PC-3 (cell line): Measurements from ENCODE around the gene CORO2A. TPM values are rescaled to one million over a fixed set of nuclear protein-coding genes. Genes with fewer than 3 reads are reported as not detected.
"Not testable (repeated sequence)": the region's sequence is repeated elsewhere in the genome, so short reads cannot be mapped to it uniquely, and the experiment has no call there.

Experiments
- ATAC-seq: fragments of 200-7000 bp; cut with Tn5 transposase; 2 replicates; pipeline ENCODE4 v1.9.1; 2020; ENCODE audit warnings: mild to moderate bottlenecking, moderate library complexity
- BruUV-seq: library from RNA; stranded (reverse); fragments of 400-500 nt; replicated peaks from 2 replicates; lab custom pipeline; 2021; lab: Mats Ljungman, UMichigan
- CTCF ChIA-PET: fragments of 300-600 bp; sonication (Branson Sonifier 250); formaldehyde crosslinking; loops from one replicate; lab custom pipeline; 2022; ENCODE audit warnings: antibody characterized with exemption; lab: Charles Lee
- POLR2A ChIA-PET: fragments of 300-600 bp; sonication (Branson Sonifier 250); formaldehyde crosslinking; loops from one replicate; lab custom pipeline; 2022; ENCODE audit warnings: antibody characterized with exemption; ENCODE audit not compliant: unreplicated experiment; lab: Charles Lee
- DNase-seq: peaks from one replicate; pipeline ENCODE4 v3.0.0-alpha.2; 2015
- H2AFZ ChIP-seq: fragments of 300-600 bp; sonication (generic); 2 replicates; pipeline ENCODE4 v1.6.0; 2016; ENCODE audit warnings: antibody characterized with exemption, low read length
- H3F3A ChIP-seq: fragments of 300-600 bp; sonication (generic); one replicate; pipeline ENCODE4 v1.6.0; 2017; ENCODE audit warnings: antibody characterized with exemption, low read length, control low read depth, mild to moderate bottlenecking; ENCODE audit not compliant: unreplicated experiment
- H3K27ac ChIP-seq: fragments of 300-600 bp; sonication (generic); 2 replicates; pipeline ENCODE4 v1.5.1; 2016; ENCODE audit warnings: mild to moderate bottlenecking, low read length
- H3K27me3 ChIP-seq: fragments of 300-600 bp; sonication (generic); 2 replicates; pipeline ENCODE4 v1.6.1; 2016; ENCODE audit warnings: low read length, mixed read lengths
- H3K36me3 ChIP-seq: fragments of 300-600 bp; sonication (generic); 2 replicates; pipeline ENCODE4 v1.6.1; 2016; ENCODE audit warnings: low read depth, mixed run types, low read length, mixed read lengths
- H3K4me1 ChIP-seq: fragments of 300-600 bp; sonication (generic); 2 replicates; pipeline ENCODE4 v1.5.1; 2016; ENCODE audit warnings: low read length; ENCODE audit not compliant: insufficient read depth
- H3K4me2 ChIP-seq: fragments of 300-600 bp; sonication (generic); 2 replicates; pipeline ENCODE4 v1.6.0; 2016; ENCODE audit warnings: low read length
- H3K4me3 ChIP-seq: fragments of 300-600 bp; sonication (generic); 2 replicates; pipeline ENCODE4 v1.5.1; 2016; ENCODE audit warnings: mild to moderate bottlenecking, low read length, mixed read lengths
- H3K79me2 ChIP-seq: fragments of 300-600 bp; sonication (generic); 2 replicates; pipeline ENCODE4 v1.6.1; 2017; ENCODE audit warnings: low read length, mixed read lengths
- H3K9ac ChIP-seq: fragments of 300-600 bp; sonication (generic); 2 replicates; pipeline ENCODE4 v1.6.0; 2016; ENCODE audit warnings: mild to moderate bottlenecking, low read length
- H3K9me2 ChIP-seq: fragments of 300-600 bp; sonication (generic); replicated peaks from 2 replicates; pipeline ENCODE4 v1.6.1; 2016; ENCODE audit warnings: mixed run types, low read length, mixed read lengths
- H3K9me3 ChIP-seq: fragments of 300-600 bp; sonication (generic); 2 replicates; pipeline ENCODE4 v1.6.1; 2016; ENCODE audit warnings: low read length, mixed read lengths
- H4K20me1 ChIP-seq: fragments of 300-600 bp; sonication (generic); 2 replicates; pipeline ENCODE4 v1.6.1; 2016; ENCODE audit warnings: low read length, mixed read lengths
- CTCF ChIP-seq: fragments of 300-600 bp; sonication (generic); conservative IDR thresholded peaks from 2 replicates; pipeline ENCODE4 v1.5.1; 2017; ENCODE audit warnings: antibody characterized with exemption, low read depth, mild to moderate bottlenecking, low read length
- EZH2 ChIP-seq: fragments of 300-600 bp; sonication (generic); IDR thresholded peaks from one replicate; pipeline ENCODE4 v1.6.1; 2017; ENCODE audit warnings: antibody characterized with exemption, mild to moderate bottlenecking, low read length; ENCODE audit not compliant: unreplicated experiment
- EZH2phosphoT487 ChIP-seq: fragments of 300-600 bp; sonication (generic); IDR thresholded peaks from 2 replicates; pipeline ENCODE4 v1.6.1; 2018; ENCODE audit warnings: mild to moderate bottlenecking, antibody characterized with exemption, low read length, borderline replicate concordance
- intact Hi-C: fragments of 100-400 bp; cut with micrococcal nuclease; formaldehyde crosslinking; loops from 2 replicates; pipeline ENCODE4 v1.9.0; 2023
- total RNA-seq: library from RNA; depleted of rRNA; stranded (reverse); fragments of >200 nt; gene quantifications from 2 replicates; pipeline ENCODE4 v1.2.3, GENCODE V29; 2014

Gene CORO2A
- total RNA-seq, 1 experiment from 2014 or later, result 2.2 TPM

- ChIA-PET POLR2A (no interaction called here), CTCF (no interaction called here)
- no peaks in the 10 kb centered on the region for H3K36me3 ChIP-seq
- BruUV-seq, result no TSS peak
- no peak overlapping the region for H2AFZ ChIP-seq
- intact Hi-C loops, result no loop called here
- DNase-seq (no peak), ATAC-seq (no peak)
- H3K4me2 ChIP-seq, result no peak overlapping the region
- no peaks in the 10 kb centered on the region for H4K20me1 ChIP-seq
- TF ChIP-seq EZH2, result no peak
- no peak for TF ChIP-seq EZH2phosphoT487
- TF ChIP-seq CTCF, result no peak
- no peaks in the 10 kb centered on the region for H3K4me1 ChIP-seq
- H3K9ac ChIP-seq, result no peak overlapping the region
- H3F3A ChIP-seq, result no peaks in the 10 kb centered on the region
- no peak overlapping the region for H3K4me3 ChIP-seq
- H3K9me2 ChIP-seq, result no peaks in the 10 kb centered on the region
- no peaks in the 10 kb centered on the region for H3K79me2 ChIP-seq
- H3K9me3 ChIP-seq, result no peaks in the 10 kb centered on the region
- no peak overlapping the region for H3K27ac ChIP-seq
- H3K27me3 ChIP-seq, result no peaks in the 10 kb centered on the region
Measured at GRCh38 chr9:98091735-98092612, 100.5 kb downstream of the CORO2A start.

- H3K4me2 ChIP-seq, H3K9me3 ChIP-seq, H3K9me2 ChIP-seq, H3F3A ChIP-seq, H4K20me1 ChIP-seq, H2AFZ ChIP-seq, H3K36me3 ChIP-seq, H3K9ac ChIP-seq, H3K27ac ChIP-seq, H3K4me1 ChIP-seq, H3K27me3 ChIP-seq, ATAC-seq, CTCF ChIA-PET, POLR2A ChIA-PET, H3K4me3 ChIP-seq, DNase-seq, BruUV-seq, H3K79me2 ChIP-seq, intact Hi-C loops: not testable (repeated sequence)
Measured at GRCh38 chr9:98090674-98091073, 101.8 kb downstream of the CORO2A start.

- TF ChIP-seq EZH2phosphoT487 (no peak), EZH2 (no peak), CTCF (no peak)
- no TSS peak for BruUV-seq
- Histone ChIP-seq H3K4me3 (no peak overlapping the region), H3K27ac (no peak overlapping the region), H3K9me3 (no peaks in the 10 kb centered on the region), H2AFZ (no peak overlapping the region), H3K9ac (no peak overlapping the region), H4K20me1 (no peaks in the 10 kb centered on the region), H3K4me1 (no peaks in the 10 kb centered on the region), H3K36me3 (peaks cover 1% of the 10 kb centered on the region; the same call in 1 of the 2 replicates), H3K27me3 (no peaks in the 10 kb centered on the region), H3K79me2 (no peaks in the 10 kb centered on the region), H3F3A (no peaks in the 10 kb centered on the region), H3K9me2 (no peaks in the 10 kb centered on the region), H3K4me2 (no peak overlapping the region)
- ChIA-PET POLR2A (no interaction called here), CTCF (no interaction called here)
- no peak for ATAC-seq
- no peak for DNase-seq
- intact Hi-C loops, result no loop called here
Measured at GRCh38 chr9:98087420-98088354, 104.8 kb downstream of the CORO2A start.
